HepG2 (cell line): Measurements from ENCODE around the gene KIAA0232. TPM values are rescaled to one million over a fixed set of nuclear protein-coding genes. Genes with fewer than 3 reads are reported as not detected.
A peak's percentile ranks its signal among the peaks of the same experiment; 100 is the strongest.

Experiments
- ADNP ChIP-seq: sonication (generic); formaldehyde crosslinking; IDR thresholded peaks from 2 replicates; pipeline ENCODE4 v1.4.0; 2020; ENCODE audit warnings: missing genetic modification reagents
- DMTF1 ChIP-seq: sonication (generic); formaldehyde crosslinking; IDR thresholded peaks from 2 replicates; pipeline ENCODE4 v1.4.0; 2020; ENCODE audit warnings: mild to moderate bottlenecking, missing genetic modification reagents
- FOXM1 ChIP-seq: sonication (generic); formaldehyde crosslinking; IDR thresholded peaks from 2 replicates; pipeline ENCODE4 v1.5.0; 2020; ENCODE audit warnings: missing genetic modification reagents
- HMGXB3 ChIP-seq: sonication (generic); formaldehyde crosslinking; IDR thresholded peaks from 2 replicates; pipeline ENCODE4 v1.4.0; 2020; ENCODE audit warnings: missing genetic modification reagents, borderline replicate concordance
- JARID2 ChIP-seq: sonication (generic); formaldehyde crosslinking; IDR thresholded peaks from 2 replicates; pipeline ENCODE4 v1.8.1; 2023; ENCODE audit warnings: missing genetic modification reagents, inconsistent platforms; ENCODE audit not compliant: insufficient replicate concordance
- KDM2A ChIP-seq: sonication (generic); formaldehyde crosslinking; IDR thresholded peaks from 2 replicates; pipeline ENCODE4 v1.4.0; 2020; ENCODE audit warnings: low read depth, missing genetic modification reagents, borderline replicate concordance
- MXI1 ChIP-seq: IDR thresholded peaks from 3 replicates; pipeline ENCODE4 v1.6.1; 2012; ENCODE audit warnings: low read depth, low read length, inconsistent platforms, borderline replicate concordance
- MYNN ChIP-seq: sonication (generic); formaldehyde crosslinking; IDR thresholded peaks from 2 replicates; pipeline ENCODE4 v1.4.0; 2020; ENCODE audit warnings: mild to moderate bottlenecking, low read depth, missing genetic modification reagents
- NFIC ChIP-seq: IDR thresholded peaks from 2 replicates; pipeline ENCODE4 v1.6.1; 2012; ENCODE audit warnings: mild to moderate bottlenecking, low read length, inconsistent platforms
- NR2F6 ChIP-seq, 2 experiments: IDR thresholded peaks; 2 replicates each; pipeline ENCODE4 v1.6.1; 2016; ENCODE audit warnings: antibody characterized with exemption in 1 of 2, mild to moderate bottlenecking in 1 of 2
- SPEN ChIP-seq: sonication (generic); formaldehyde crosslinking; IDR thresholded peaks from 2 replicates; pipeline ENCODE4 v1.5.1; 2020; ENCODE audit warnings: low read depth, mild to moderate bottlenecking, missing genetic modification reagents
- SRY ChIP-seq: sonication (generic); formaldehyde crosslinking; IDR thresholded peaks from 2 replicates; pipeline ENCODE4 v1.8.0; 2022; ENCODE audit warnings: mild to moderate bottlenecking, missing genetic modification reagents
- TSC22D2 ChIP-seq: sonication (generic); formaldehyde crosslinking; IDR thresholded peaks from 2 replicates; pipeline ENCODE4 v1.5.1; 2020; ENCODE audit warnings: missing genetic modification reagents, mild to moderate bottlenecking, borderline replicate concordance
- ZBTB1 ChIP-seq: sonication (generic); formaldehyde crosslinking; IDR thresholded peaks from 2 replicates; pipeline ENCODE4 v1.4.0; 2020; ENCODE audit warnings: missing genetic modification reagents, borderline replicate concordance
- ZBTB3 ChIP-seq: sonication (generic); formaldehyde crosslinking; IDR thresholded peaks from 2 replicates; pipeline ENCODE4 v1.4.0; 2020; ENCODE audit warnings: low read depth, mild to moderate bottlenecking, moderate library complexity, missing genetic modification reagents, borderline replicate concordance
- ZBTB46 ChIP-seq: sonication (generic); formaldehyde crosslinking; IDR thresholded peaks from 2 replicates; pipeline ENCODE4 v1.4.0; 2020; ENCODE audit warnings: mild to moderate bottlenecking, missing genetic modification reagents, borderline replicate concordance
- ZMYM4 ChIP-seq: sonication (generic); formaldehyde crosslinking; IDR thresholded peaks from 2 replicates; pipeline ENCODE4 v1.8.1; 2023; ENCODE audit warnings: mild to moderate bottlenecking, missing genetic modification reagents
- ZNF253 ChIP-seq: sonication (generic); formaldehyde crosslinking; IDR thresholded peaks from 2 replicates; pipeline ENCODE4 v1.8.0; 2022; ENCODE audit warnings: mild to moderate bottlenecking, missing genetic modification reagents, borderline replicate concordance
- ZNF577 ChIP-seq: sonication (generic); formaldehyde crosslinking; IDR thresholded peaks from 2 replicates; pipeline ENCODE4 v1.4.0; 2020; ENCODE audit warnings: mild to moderate bottlenecking, low read depth, missing genetic modification reagents, borderline replicate concordance
- ZNF639 ChIP-seq: conservative IDR thresholded peaks from 2 replicates; pipeline ENCODE4 v1.6.1; 2018; ENCODE audit warnings: missing genetic modification reagents
- polyA plus RNA-seq, 8 experiments: library from polyadenylated mRNA; depleted of rRNA in 3 of 8; stranded (reverse) in 7 of 8; unstranded in 1 of 8; fragments of >200 nt; fragmentation: Illumina TruSeq in 4 of 8; extraction: Trizol in 4 of 8; gene quantifications; 2 replicates each; pipeline versions ENCODE4 v1.2.1 to v1.2.3, GENCODE V29; 2011 to 2016; ENCODE audit warnings: low read depth in 4 of 8, missing spikeins in 1 of 8, mixed read lengths in 1 of 8; ENCODE audit not compliant: insufficient read depth in 1 of 8
- total RNA-seq, 5 experiments: library from RNA; depleted of rRNA; stranded (reverse); fragments of >200 nt; fragmentation: Illumina TruSeq; extraction: Trizol; gene quantifications; 2 replicates each; pipeline ENCODE4 v1.2.3, GENCODE V29; 2016; ENCODE audit warnings: low read depth in 1 of 5

The KIAA0232 gene
- total and polyA plus RNA-seq, 2 of the 13 experiments (the other 11 are each of a cell fraction or from before 2014, with no cell fraction given) = 7.8 to 17.1 TPM

GRCh38 chr4:6782147-6782845, at the start of gene KIAA0232 (continued):
- no peak for TF ChIP-seq HMGXB3 (CRISPR knock-in tag)
- TF ChIP-seq TSC22D2 (CRISPR knock-in tag) = no peak
- no peak for TF ChIP-seq ZBTB3 (CRISPR knock-in tag)
- TF ChIP-seq FOXM1 = no peak
- TF ChIP-seq ZMYM4 = peak; percentile 72
- TF ChIP-seq NR2F6 (IDR thresholded peaks at IDR 0.05) = no peak
- no peak for TF ChIP-seq NR2F6 (CRISPR knock-in tag; IDR thresholded peaks at IDR 0.05)
- TF ChIP-seq KDM2A (CRISPR knock-in tag) = peak; percentile 65
- no peak for TF ChIP-seq ADNP (CRISPR knock-in tag)
- TF ChIP-seq SRY (CRISPR knock-in tag) = no peak; the same call in 1 of the 2 replicates
- TF ChIP-seq MYNN (CRISPR knock-in tag) = no peak
- no peak for TF ChIP-seq DMTF1 (CRISPR knock-in tag)
- TF ChIP-seq ZBTB46 (CRISPR knock-in tag) = no peak
- no peak for TF ChIP-seq ZBTB1
- no peak for TF ChIP-seq JARID2
- TF ChIP-seq ZNF577 = no peak
- TF ChIP-seq MXI1 = peak; percentile 92; the same call in 1 of the 3 replicates
- TF ChIP-seq ZNF253 (CRISPR knock-in tag) = no peak
- TF ChIP-seq ZNF639 = peak; percentile 90
- TF ChIP-seq NFIC = no peak
- TF ChIP-seq SPEN (CRISPR knock-in tag) = peak; percentile 79
